ENCODE data around the gene CLDN10. TPM values are rescaled to one million over a fixed set of nuclear protein-coding genes. Genes with fewer than 3 reads are reported as not detected.

The CLDN10 gene
- polyA plus RNA-seq, 1 donor from 2014 or later: not detected

GRCh38 chr13:95541308-95541707, 11.2 kb upstream of the CLDN10 start:
- Histone ChIP-seq H3K36me3 (ENCODE audit: insufficient read depth, low read length) (no peaks in the 10 kb centered on the region), H3K9me3 (ENCODE audit: low read length) (no peaks in the 10 kb centered on the region), H3K27me3 (ENCODE audit: insufficient read depth, low read depth, low read length) (no peaks in the 10 kb centered on the region), H4K20me1 (ENCODE audit: insufficient read depth) (no peaks in the 10 kb centered on the region), H3K4me3 (ENCODE audit: low read length) (no peak overlapping the region), H3K9me2 (ENCODE audit: insufficient read depth, low read length) (no peaks in the 10 kb centered on the region), H3F3A (ENCODE audit: insufficient read depth, low read length, poor library complexity, severe bottlenecking) (no peaks in the 10 kb centered on the region), H3K9ac (ENCODE audit: low read length) (no peak overlapping the region), H3K27ac (ENCODE audit: low read length) (no peak overlapping the region), H3K79me2 (replicated peaks; ENCODE audit: insufficient read depth, low read length) (no peaks in the 10 kb centered on the region), H3K4me2 (ENCODE audit: low read length) (no peak overlapping the region), H2AFZ (ENCODE audit: low read depth, low read length) (no peak overlapping the region)
- TF ChIP-seq RAD21 (conservative IDR thresholded peaks at IDR 0.05) (no peak), EZH2 (IDR thresholded peaks at IDR 0.05; ENCODE audit: borderline replicate concordance, insufficient read depth, low read length, poor library complexity, severe bottlenecking) (no peak), POLR2AphosphoS5 (IDR thresholded peaks at IDR 0.05) (no peak), CTCF (IDR thresholded peaks at IDR 0.05; ENCODE audit: poor library complexity, severe bottlenecking) (no peak), EP300 (conservative IDR thresholded peaks at IDR 0.05; ENCODE audit: poor library complexity, severe bottlenecking) (no peak), TAF1 (IDR thresholded peaks at IDR 0.05; ENCODE audit: low read depth) (no peak), REST (IDR thresholded peaks at IDR 0.05; ENCODE audit: borderline replicate concordance) (no peak), MXI1 (conservative IDR thresholded peaks at IDR 0.05; ENCODE audit: poor library complexity, severe bottlenecking) (no peak), SMC3 (conservative IDR thresholded peaks at IDR 0.05; ENCODE audit: poor library complexity) (no peak)

GRCh38 chr13:95541911-95542474, 10.5 kb upstream of the CLDN10 start:
- Histone ChIP-seq H3F3A (ENCODE audit: insufficient read depth, low read length, poor library complexity, severe bottlenecking) (no peaks in the 10 kb centered on the region), H3K27me3 (ENCODE audit: insufficient read depth, low read depth, low read length) (no peaks in the 10 kb centered on the region), H3K9me2 (ENCODE audit: insufficient read depth, low read length) (no peaks in the 10 kb centered on the region), H3K36me3 (ENCODE audit: insufficient read depth, low read length) (no peaks in the 10 kb centered on the region), H3K4me2 (ENCODE audit: low read length) (no peak overlapping the region), H3K4me3 (ENCODE audit: low read length) (no peak overlapping the region), H3K9me3 (ENCODE audit: low read length) (no peaks in the 10 kb centered on the region), H2AFZ (ENCODE audit: low read depth, low read length) (no peak overlapping the region), H3K27ac (ENCODE audit: low read length) (no peak overlapping the region), H3K9ac (ENCODE audit: low read length) (no peak overlapping the region), H3K79me2 (replicated peaks; ENCODE audit: insufficient read depth, low read length) (no peaks in the 10 kb centered on the region), H4K20me1 (ENCODE audit: insufficient read depth) (no peaks in the 10 kb centered on the region)
- TF ChIP-seq POLR2AphosphoS5 (IDR thresholded peaks at IDR 0.05): no peak
- no peak for TF ChIP-seq MXI1 (conservative IDR thresholded peaks at IDR 0.05; ENCODE audit: poor library complexity, severe bottlenecking)
- TF ChIP-seq RAD21 (conservative IDR thresholded peaks at IDR 0.05): no peak
- no peak for TF ChIP-seq REST (IDR thresholded peaks at IDR 0.05; ENCODE audit: borderline replicate concordance)
